Vagina (tissue), 2 donors: ENCODE data around the gene PRX. TPM values are rescaled to one million over a fixed set of nuclear protein-coding genes. Genes with fewer than 3 reads are reported as not detected.

ENCODE experiments used
- DNase-seq, 2 donors: peaks; one replicate each; pipeline ENCODE4 v3.0.0-alpha.2; 2017; ENCODE audit errors: extremely low spot score in 2 of 2
- H3K27ac ChIP-seq: fragments of 200-600 bp; sonication (generic); one replicate; pipeline ENCODE4 v1.5.1; 2019
- H3K27me3 ChIP-seq: fragments of 200-600 bp; sonication (generic); one replicate; pipeline ENCODE4 v1.5.1; 2019
- H3K36me3 ChIP-seq, 2 donors: fragments of 200-600 bp; sonication (generic); one replicate each; pipeline ENCODE4 v1.5.1; 2017 to 2019
- H3K4me1 ChIP-seq: fragments of 200-600 bp; sonication (generic); one replicate; pipeline ENCODE4 v1.5.1; 2019
- H3K4me3 ChIP-seq, 2 donors: fragments of 200-600 bp; sonication (generic); 1 replicate in 1 of 2; 2 replicates in 1 of 2; pipeline ENCODE4 v1.5.1; 2016 to 2019
- H3K9me3 ChIP-seq: fragments of 200-600 bp; sonication (generic); one replicate; pipeline ENCODE4 v1.5.1; 2019
- POLR2A ChIP-seq, 2 donors: fragments of 450-650 bp; IDR thresholded peaks; one replicate each; pipeline ENCODE4 v1.6.1; 2017; ENCODE audit warnings: antibody characterized with exemption in 2 of 2, mild to moderate bottlenecking in 2 of 2, moderate library complexity in 2 of 2
- POLR2AphosphoS5 ChIP-seq, 2 donors: sonication (generic); formaldehyde crosslinking; IDR thresholded peaks; one replicate each; pipeline ENCODE4 v1.9.0; 2017; ENCODE audit warnings: antibody characterized with exemption in 2 of 2, mild to moderate bottlenecking in 2 of 2, low read depth in 1 of 2; ENCODE audit not compliant: insufficient read depth in 1 of 2
- intact Hi-C: fragments of 100-400 bp; cut with DNase I; formaldehyde crosslinking; loops from one replicate; pipeline ENCODE4 v1.15.1; 2023
- total RNA-seq: library from RNA; depleted of rRNA; stranded (reverse); fragments of >200 nt; gene quantifications from one replicate; pipeline ENCODE4 v1.2.3, GENCODE V29; 2016
- TF ChIP-seq, protein P1 (sequence below), 3 experiments: fragments of 450-650 bp in 2 of 3; fragments of 200-600 bp in 1 of 3; sonication (generic) in 1 of 3; IDR thresholded peaks; one replicate each; pipeline ENCODE4 v1.5.1; 2017 to 2019; ENCODE audit warnings: antibody characterized with exemption in 3 of 3, mild to moderate bottlenecking in 2 of 3, moderate library complexity in 2 of 3

Gene PRX
- total RNA-seq, 1 donor from 2014 or later, result 3.2 TPM

DNA sequence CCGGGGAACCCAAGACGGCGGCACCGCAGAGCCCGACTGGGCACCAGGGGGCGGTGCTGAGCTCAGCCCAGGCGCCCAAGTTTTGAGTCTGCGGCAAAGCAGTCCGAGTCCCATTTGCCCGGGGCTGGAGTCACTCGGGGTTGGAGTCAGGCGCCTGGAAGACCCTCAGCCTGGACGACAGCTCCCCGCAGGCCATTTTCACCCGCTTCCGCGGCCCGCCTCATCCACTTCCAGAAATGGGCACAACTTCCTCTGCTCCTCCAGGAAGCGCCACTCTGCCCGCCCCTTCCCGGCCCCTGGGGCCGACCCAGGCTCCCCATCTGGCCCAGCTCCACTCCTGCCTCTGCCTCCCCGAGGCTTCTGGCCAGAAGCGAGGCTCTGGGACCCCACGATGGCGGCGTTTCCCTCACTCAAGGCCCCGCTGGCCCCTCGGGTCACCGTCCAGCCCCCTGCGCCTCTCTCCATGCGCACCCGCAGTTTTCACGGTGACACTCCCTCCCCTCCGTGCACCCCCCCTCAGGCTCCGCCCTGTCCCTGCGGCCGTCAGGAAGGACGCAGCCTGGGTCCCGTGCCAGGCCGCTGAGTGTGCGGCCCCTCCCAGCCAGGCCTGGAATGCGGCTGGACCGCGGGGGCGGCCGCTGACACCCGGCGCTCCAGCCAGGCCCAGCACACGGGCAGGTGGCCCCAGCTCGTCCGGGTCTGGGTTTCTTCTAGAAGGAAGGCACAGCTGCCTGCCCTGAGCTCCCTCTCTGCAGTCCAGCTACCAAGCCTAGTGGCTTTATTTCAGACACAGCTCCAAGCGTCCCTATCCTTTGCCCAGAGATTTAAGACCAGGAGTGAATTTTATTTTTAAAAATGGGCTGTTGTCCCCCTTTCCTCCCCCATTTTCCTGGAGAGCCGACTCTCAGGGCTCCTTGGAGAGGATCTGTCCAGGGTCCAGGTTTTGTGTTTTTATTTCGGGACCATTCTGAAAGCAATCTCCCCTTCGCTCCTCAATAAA, 7.9 kb upstream of the PRX start:
- Histone ChIP-seq H3K9me3 (no peaks in the 10 kb centered on the region), H3K27ac (peak overlapping the region; percentile 93), H3K27me3 (no peaks in the 10 kb centered on the region), H3K36me3 (peaks cover 0 to 10% of the 10 kb centered on the region in 2 donors), H3K4me3 (peak overlapping the region; percentile 51 to 74), H3K4me1 (peaks cover 35% of the 10 kb centered on the region)
- TF ChIP-seq, protein P1, sequence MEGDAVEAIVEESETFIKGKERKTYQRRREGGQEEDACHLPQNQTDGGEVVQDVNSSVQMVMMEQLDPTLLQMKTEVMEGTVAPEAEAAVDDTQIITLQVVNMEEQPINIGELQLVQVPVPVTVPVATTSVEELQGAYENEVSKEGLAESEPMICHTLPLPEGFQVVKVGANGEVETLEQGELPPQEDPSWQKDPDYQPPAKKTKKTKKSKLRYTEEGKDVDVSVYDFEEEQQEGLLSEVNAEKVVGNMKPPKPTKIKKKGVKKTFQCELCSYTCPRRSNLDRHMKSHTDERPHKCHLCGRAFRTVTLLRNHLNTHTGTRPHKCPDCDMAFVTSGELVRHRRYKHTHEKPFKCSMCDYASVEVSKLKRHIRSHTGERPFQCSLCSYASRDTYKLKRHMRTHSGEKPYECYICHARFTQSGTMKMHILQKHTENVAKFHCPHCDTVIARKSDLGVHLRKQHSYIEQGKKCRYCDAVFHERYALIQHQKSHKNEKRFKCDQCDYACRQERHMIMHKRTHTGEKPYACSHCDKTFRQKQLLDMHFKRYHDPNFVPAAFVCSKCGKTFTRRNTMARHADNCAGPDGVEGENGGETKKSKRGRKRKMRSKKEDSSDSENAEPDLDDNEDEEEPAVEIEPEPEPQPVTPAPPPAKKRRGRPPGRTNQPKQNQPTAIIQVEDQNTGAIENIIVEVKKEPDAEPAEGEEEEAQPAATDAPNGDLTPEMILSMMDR (IDR thresholded peaks at IDR 0.05), result peak; percentile 92 to 94 (median 94)
- TF ChIP-seq POLR2AphosphoS5 (IDR thresholded peaks at IDR 0.05; ENCODE audit: insufficient read depth in 1 of 2, low read depth in 1 of 2) (peak; percentile 84 to 99), POLR2A (IDR thresholded peaks at IDR 0.05) (peak in 1 of 2 donors; percentile 68)
- intact Hi-C loops, result loop anchor here (2.0 kb wide), 1 partner anchor 22 kb away; no protein-coding TSS in a partner anchor
- DNase-seq, result peak in 1 of 2 donors; percentile 94

DNA sequence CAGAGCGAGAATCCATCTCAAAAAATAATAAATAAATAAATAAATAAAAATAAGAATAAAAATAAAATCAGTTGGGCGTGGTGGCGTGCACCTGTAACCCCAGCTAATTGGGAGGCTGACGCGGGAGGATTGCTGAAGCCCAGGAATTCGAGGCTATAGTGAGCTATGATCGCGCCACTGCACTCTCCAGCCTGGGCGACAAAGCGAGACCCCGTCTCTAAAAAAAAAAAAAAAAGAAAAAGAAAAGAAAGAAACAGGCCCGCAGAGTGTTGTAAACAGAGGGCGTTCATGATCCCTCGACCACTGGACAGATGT, 7.2 kb upstream of the PRX start:
- Histone ChIP-seq H3K4me3 (peak overlapping the region; percentile 51 to 74), H3K27me3 (no peaks in the 10 kb centered on the region), H3K9me3 (no peaks in the 10 kb centered on the region), H3K4me1 (peaks cover 35% of the 10 kb centered on the region), H3K27ac (peak overlapping the region; percentile 93), H3K36me3 (peaks cover 0 to 10% of the 10 kb centered on the region in 2 donors)
- no peak for DNase-seq
- TF ChIP-seq POLR2AphosphoS5 (IDR thresholded peaks at IDR 0.05; ENCODE audit: insufficient read depth in 1 of 2, low read depth in 1 of 2) (no peak), POLR2A (IDR thresholded peaks at IDR 0.05) (no peak)
- TF ChIP-seq, protein P1 (IDR thresholded peaks at IDR 0.05), result no peak
- intact Hi-C loops, result loop anchor here (2.0 kb wide), 1 partner anchor 22 kb away; no protein-coding TSS in a partner anchor

DNA sequence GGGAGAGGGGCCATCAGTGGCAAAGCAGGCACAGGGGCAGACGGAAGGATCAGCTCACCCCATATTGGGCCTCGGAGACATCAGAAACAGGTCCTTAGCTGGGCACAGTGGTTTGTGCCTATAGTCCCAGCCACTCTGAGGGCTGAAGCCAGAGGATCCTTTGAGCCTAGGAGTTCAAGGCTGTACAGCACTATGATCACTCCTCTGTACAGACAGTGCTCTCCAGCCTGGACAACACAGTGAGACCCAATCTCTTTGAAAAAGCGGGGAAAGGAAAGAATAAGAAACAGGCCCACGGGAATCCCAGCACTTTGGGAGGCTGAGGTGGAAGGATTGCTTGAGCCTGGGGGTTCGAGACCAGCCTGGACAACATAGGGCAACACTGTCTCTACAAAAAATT, 6.6 kb upstream of the PRX start:
- TF ChIP-seq POLR2AphosphoS5 (IDR thresholded peaks at IDR 0.05; ENCODE audit: insufficient read depth in 1 of 2, low read depth in 1 of 2) (no peak), POLR2A (IDR thresholded peaks at IDR 0.05) (no peak)
- TF ChIP-seq, protein P1 (IDR thresholded peaks at IDR 0.05), result no peak
- H3K36me3 ChIP-seq, result peaks cover 0 to 10% of the 10 kb centered on the region in 2 donors
- intact Hi-C loops, result loop anchor here (2.0 kb wide), 1 partner anchor 23 kb away; no protein-coding TSS in a partner anchor
- no peak overlapping the region for H3K4me3 ChIP-seq
- H3K27me3 ChIP-seq, result no peaks in the 10 kb centered on the region
- DNase-seq, result no peak
- no peak overlapping the region for H3K27ac ChIP-seq
- peaks cover 37% of the 10 kb centered on the region for H3K4me1 ChIP-seq
- no peaks in the 10 kb centered on the region for H3K9me3 ChIP-seq

DNA sequence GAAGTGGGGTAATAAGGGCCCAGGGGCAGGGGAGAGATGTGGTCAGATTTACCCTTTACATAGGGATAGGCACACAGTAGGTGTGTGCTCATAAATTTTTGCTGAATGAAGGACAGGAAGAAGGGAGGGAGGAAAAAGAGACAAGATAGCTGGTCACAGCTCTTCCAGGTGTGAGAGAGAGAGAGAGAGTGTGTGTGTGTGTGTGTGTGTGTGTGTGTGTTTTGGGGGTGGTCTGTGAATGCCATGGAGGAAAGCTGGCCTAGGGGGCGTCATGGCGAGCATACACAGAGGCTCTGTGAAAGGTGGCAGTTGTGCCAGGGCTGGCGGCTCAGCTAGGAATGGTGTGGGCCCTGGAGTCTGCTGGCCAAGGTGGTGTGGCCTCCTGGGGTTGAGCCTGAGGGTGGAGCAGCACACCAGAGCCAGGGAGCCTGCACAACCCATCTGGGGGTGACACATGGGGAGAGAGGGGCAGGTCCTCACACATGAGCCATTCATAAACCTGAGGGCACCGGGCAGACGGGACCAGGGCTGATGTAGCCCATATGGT, 6.0 kb upstream of the PRX start:
- DNase-seq, result no peak
- intact Hi-C loops, result no loop called here
- H3K4me1 ChIP-seq, result peaks cover 31% of the 10 kb centered on the region

More for the DNA sequence above, 6.0 kb upstream of the PRX start:
- no peaks in the 10 kb centered on the region for H3K9me3 ChIP-seq
- H3K4me3 ChIP-seq, result no peak overlapping the region
- no peaks in the 10 kb centered on the region for H3K27me3 ChIP-seq
- TF ChIP-seq POLR2AphosphoS5 (IDR thresholded peaks at IDR 0.05; ENCODE audit: insufficient read depth in 1 of 2, low read depth in 1 of 2) (no peak), POLR2A (IDR thresholded peaks at IDR 0.05) (no peak)
- TF ChIP-seq, protein P1 (IDR thresholded peaks at IDR 0.05), result no peak
- no peak overlapping the region for H3K27ac ChIP-seq
- H3K36me3 ChIP-seq, result peaks cover 0 to 10% of the 10 kb centered on the region in 2 donors
